Transverse colon (tissue), 3 donors: ENCODE results near the gene AGTRAP.

ENCODE experiments used
- CTCF ChIP-seq, 5 experiments: fragments of 200-600 bp in 3 of 5; fragments of 450-650 bp in 2 of 5; sonication (generic) in 3 of 5; IDR thresholded peaks; 1 replicate in 2 of 5; 2 replicates in 3 of 5; pipeline ENCODE4 v1.5.1; 2016 to 2017; ENCODE audit warnings: antibody characterized with exemption in 5 of 5, inconsistent platforms in 3 of 5, mild to moderate bottlenecking in 2 of 5, moderate library complexity in 1 of 5
- EP300 ChIP-seq: sonication (generic); formaldehyde crosslinking; IDR thresholded peaks from one replicate; pipeline ENCODE4 v1.6.1; 2017; ENCODE audit warnings: antibody characterized with exemption, low read depth
- POLR2A ChIP-seq: fragments of 450-650 bp; IDR thresholded peaks from one replicate; pipeline ENCODE4 v1.6.1; 2016; ENCODE audit warnings: antibody characterized with exemption, mild to moderate bottlenecking, moderate library complexity

GRCh38 chr1:11729498-11730428 lies 6.2 kb upstream of the AGTRAP start:
- no peak for TF ChIP-seq CTCF (IDR thresholded peaks at IDR 0.05)
- TF ChIP-seq POLR2A = no peak
- TF ChIP-seq EP300 = no peak
